GM11168 (cell line): Measurements from ENCODE around the gene GNAL.
"Not testable (repeated sequence)": the region's sequence is repeated elsewhere in the genome, so short reads cannot be mapped to it uniquely, and the experiment has no call there.

Experiments
- in situ Hi-C: fragments of 300-500 bp; cut with MboI; formaldehyde crosslinking; loops from one replicate; pipeline ENCODE4 v1.12.0; 2022; ENCODE audit warnings: low sequenced_read_pairs; ENCODE audit not compliant: unreplicated experiment

The GNAL gene

DNA sequence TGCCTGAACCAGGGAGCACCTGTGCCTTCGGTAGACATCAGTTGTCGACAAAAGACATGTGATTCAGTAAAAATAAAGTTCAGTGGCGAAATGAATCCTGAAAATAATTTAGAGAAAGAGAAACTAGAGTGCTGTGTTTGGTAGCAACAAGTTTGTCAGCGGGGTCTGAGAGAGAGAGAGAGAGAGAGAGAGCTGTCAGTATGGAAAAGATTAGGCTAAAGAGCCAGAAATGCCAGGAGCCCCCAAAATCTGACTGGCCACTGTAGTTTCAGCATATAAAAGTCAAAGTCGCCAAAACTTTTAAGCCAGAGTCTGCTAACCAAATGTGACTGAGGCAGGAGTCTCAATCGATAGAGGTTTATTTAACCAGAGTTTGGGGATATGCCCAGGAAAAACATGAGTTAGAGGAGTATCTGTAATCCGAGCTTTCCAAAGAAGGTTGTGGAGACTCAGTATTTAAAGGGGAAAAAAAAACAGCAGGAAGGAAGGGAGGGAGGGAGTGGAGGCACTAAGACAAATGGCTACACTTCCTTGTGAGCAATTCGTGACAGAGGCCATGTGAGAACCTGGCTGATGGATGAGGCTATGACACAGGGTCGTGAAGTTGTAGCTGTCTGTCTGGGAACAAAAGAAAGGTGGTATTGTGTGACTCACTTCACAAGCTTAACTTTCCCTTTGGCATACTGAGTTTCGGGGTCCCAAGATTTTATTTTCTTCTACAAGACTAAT lies 20.5 kb upstream of the GNAL start:
- in situ Hi-C loops = no loop called here

DNA sequence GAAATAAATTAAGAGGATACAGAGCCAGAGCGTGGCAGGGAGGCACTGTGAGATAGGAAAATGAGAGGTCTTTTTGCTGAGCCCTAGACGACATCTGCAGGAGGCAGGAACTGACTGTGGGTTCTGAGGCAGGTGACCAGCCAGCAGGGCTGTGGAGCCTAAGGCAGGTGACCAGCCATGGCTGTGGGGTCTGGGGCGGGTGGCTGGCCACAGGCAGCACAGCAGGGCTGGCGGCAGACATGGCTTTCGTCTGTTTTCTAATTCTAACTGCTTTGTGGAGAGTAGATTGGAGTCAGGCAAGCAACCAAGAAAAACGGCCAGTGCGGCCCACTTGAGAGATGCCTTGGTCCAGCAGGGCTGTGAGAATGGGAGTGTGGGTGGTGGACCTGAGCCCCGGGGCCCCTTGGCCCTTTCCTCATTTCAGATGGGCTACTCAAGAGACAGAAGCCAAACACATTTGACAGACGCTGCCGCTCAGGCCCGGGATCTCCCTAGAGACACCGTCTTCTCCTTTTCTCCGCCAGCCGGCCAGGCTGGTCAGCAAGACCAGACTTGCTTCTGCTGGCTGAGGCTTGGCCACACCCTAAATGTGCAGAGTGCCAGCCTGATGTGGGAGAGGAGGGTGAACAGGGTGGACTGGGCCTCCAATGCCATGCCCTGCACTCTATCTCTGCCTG lies 19.7 kb upstream of the GNAL start:
- in situ Hi-C loops = no loop called here

DNA sequence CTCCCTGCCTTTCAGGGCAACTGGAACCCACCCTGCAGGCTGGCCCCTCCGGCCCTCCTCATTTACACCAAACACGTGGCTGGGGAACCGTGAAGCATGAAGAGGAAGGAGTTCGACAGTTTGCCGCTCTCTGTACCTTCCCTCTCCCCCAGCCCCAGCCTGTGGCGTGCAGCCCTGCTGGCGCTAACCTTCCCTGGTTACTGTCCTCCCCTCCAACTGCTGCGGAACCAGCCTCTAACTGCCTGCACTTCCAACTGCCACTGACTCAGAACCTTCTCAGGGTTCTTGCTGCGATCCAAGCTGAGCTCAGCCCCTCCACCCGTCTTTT lies 19.2 kb upstream of the GNAL start:
- in situ Hi-C loops = no loop called here

DNA sequence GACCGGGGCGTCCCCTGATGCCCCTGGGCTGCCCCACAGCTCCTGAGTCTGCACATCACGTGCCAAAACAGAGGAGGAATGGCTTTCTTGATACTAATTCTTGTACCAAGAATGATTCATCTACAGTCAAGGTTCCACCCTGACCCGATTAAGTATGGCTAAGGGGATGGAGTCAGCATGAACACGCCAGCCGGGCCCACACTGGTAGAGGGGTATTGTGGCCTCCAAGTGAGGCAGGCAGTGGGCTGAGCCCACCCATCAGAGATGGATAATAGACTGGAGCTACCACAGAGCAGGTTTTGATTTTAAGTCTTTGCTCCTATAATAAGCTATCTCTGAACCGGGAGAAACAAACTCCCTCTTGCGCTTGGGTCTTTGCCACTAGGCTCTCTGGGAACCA lies 17.9 kb upstream of the GNAL start:
- in situ Hi-C loops = no loop called here

DNA sequence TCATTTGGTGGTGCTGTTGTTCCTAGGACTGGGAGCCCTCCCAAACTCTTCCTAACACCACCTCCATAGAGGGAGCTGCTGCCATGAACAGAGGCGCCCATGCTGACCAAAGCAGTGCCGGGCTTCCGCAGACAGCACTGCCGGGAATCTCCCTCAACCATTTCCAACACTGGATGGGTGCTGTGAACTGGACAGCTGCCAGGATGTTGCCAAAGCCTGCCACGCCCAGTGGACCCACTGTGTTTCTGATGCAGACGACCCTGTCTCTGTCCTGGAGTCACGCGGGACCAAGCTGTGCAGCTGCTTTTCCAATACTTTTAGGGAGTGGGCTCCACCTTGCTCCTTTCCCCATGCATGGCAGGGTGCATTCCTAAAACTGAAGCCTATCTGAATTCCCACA lies 16.9 kb upstream of the GNAL start:
- in situ Hi-C loops = no loop called here

DNA sequence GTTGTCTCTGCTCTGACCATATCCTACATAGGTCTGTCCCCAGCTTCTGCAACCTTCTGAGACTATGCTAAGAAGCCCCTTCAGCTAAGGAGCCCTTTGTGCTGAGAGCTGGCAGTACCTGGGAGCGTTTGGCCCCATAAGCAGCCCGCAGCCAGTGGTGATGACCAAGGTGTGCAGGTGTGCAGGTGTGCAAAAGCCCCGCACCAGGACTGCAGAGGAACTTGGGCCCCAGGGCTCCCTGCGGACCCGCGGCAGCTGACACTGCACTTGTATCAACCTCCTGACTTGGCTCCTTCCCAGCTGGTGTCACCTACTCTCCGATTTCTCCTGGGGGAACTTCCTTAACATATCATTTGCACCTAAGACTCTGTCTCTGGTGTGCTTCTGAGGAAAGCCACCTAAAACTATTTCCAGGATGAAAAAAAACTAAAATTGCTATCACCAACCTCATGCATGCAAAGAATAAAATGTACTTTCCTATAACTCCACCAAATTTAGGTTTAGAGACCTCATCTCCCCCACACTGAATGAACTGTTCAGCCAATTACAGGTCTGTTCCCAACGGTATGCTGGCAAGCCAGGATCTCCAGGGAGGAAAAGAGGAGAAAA lies 16.1 kb upstream of the GNAL start:
- in situ Hi-C loops = no loop called here

DNA sequence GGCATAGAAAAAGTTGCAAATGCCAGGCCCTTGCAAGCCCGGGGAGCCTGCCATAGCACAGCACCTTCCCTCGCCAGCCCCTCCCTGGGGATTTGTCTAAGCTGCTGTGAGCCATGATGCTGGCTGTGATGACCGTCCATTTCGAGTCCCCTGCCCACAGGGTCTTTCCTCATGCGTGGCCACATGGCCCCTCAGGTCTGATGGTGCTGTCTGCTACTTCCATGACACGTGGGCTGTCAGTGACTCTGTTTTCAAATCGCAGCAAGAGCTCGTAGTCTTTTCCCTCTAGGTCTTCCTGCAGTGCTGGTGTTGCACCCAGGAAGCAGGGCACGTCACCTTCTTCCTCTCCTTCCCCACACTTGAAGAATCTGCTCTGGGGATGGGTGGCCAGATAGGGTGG lies 15.5 kb upstream of the GNAL start:
- in situ Hi-C loops = no loop called here

DNA sequence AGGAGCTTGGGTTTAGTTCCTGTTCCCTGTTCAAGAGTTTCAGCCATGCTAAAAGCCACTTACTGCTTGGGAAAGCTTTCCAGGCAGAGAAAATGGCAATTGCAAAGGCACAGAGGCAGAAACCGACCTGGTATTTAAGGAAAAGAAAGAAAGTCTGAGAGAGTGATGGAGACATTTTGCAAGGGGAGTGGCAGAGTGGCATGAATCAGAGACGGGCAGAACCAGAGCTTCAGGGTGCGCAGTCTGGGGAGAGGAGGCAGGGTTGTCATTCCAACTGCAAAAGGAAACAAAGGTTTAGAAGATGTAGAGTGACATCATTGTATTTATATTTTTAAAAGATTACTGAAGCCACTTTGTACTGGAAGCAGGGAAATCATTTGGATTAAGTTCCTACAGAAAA lies 14.9 kb upstream of the GNAL start:
- in situ Hi-C loops = no loop called here

DNA sequence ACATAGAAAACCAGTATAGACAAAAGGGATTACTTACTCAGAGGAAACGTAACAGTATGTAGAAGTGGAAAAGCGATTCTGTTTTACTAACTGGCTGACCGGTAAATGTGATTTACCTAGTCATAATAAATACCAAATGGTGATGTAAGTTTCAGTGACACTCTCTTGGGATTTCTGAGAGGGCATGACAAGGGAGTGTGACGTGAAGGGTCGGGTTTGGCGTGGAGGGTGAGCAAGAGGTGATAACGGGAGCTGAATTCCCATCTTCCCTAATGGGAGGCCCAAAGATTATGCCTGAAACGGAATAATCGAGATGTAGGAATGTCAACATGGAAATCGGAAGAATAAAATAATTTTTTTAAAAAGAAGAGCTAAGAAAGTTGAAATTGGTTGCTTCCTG lies 12.7 kb upstream of the GNAL start:
- in situ Hi-C loops = no loop called here

DNA sequence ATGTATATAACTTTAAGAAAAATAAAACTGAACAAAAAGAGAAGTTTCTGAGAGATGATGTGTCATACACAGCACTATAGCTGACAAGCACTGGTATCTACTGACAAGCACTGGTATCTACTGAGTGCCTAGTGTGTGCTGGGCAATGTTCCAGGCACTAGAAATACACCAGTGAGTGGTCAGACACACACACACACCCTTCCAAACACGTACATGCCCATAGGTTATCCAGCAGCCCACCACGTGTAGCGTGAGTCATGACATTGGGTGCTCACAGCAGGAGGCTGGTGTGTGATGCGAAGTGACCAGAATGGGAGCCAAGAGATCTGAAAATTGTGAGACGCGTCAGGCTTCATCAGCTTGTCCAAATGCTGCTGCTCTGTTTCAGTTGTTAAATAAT lies 12.2 kb upstream of the GNAL start:
- in situ Hi-C loops = no loop called here

DNA sequence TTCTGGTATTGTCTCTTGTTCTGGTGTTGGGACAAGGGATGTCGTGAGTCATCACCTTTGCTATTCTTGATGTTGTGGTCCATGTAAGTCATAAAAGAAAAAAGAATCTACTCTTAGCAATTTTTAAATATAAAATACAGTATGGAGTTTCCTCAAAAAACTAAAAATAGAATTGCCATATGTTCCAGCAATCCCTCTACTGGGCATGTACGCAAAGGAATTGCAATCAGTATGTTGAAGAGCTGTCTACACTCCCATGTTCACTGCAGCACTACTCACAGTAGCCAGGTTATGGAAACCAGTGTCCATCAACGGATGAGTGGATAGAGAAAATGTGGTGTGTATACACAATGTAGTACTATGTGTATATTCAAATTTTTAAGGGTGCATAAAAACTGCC lies 10.9 kb upstream of the GNAL start:
- in situ Hi-C loops = no loop called here

DNA sequence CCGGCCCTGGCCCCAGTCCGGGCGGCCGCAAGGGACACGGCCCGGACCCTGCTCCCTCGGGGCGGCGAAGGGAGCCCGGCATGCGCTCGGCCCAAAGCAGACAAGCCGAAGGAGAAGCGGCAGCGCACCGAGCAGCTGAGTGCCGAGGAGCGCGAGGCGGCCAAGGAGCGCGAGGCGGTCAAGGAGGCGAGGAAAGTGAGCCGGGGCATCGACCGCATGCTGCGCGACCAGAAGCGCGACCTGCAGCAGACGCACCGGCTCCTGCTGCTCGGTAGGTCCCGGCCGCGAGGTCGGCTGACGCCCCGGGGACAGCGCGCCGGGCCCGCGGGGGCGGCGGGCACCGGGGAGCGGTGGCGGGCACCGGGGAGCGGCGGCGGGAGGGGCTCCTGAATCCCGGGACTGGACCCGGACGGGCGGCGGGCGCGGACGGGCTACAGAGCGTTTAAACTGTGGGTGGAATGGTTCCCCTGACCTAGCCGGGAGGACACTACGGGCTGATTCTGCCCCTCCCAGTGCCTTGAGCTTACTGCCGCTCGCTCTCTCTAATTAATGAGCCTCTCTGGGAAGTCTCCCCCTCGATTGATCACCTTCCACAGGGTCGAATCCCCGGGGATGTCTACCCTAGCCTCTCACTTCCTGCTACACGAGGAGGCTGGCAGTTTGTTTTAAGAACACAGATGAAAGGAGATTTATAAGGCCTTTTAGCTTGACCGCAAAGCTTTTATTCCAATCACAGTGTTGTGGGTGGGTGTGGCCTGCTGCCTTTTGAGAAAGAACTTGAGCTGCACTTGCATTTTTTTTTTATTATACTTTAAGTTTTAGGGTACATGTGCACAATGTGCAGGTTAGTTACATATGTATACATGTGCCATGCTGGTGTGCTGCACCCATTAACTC lies 853 bp downstream of the GNAL start:
- in situ Hi-C loops = no loop called here

DNA sequence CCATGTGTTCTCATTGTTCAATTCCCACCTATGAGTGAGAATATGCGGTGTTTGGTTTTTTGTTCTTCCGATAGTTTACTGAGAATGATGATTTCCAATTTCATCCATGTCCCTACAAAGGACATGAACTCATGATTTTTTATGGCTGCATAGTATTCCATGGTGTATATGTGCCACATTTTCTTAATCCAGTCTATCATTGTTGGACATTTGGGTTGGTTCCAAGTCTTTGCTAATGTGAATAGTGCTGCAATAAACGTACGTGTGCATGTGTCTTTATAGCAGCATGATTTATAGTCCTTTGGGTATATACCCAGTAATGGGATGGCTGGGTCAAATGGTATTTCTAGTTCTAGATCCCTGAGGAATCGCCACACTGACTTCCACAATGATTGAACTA lies 1.6 kb downstream of the GNAL start:
- in situ Hi-C loops = not testable (repeated sequence)

DNA sequence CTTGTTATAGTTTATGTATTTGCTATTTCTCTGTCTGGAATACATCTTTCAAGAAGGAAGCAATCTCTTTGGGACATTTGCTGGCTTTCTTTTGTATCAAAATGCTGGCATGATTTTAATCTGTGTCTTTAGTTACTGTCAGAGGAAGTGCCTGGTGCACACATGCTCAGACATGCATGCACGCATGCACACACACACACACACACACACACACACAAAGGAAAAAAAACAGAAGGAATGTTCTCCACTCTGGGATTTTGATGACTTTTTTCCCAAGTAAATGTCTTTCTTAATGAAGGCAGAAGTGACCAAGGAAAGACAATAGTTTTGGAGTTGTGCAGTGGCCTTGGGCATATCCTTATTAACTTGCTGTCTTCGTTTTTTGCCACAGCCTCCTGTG lies 6.7 kb downstream of the GNAL start:
- in situ Hi-C loops = no loop called here

DNA sequence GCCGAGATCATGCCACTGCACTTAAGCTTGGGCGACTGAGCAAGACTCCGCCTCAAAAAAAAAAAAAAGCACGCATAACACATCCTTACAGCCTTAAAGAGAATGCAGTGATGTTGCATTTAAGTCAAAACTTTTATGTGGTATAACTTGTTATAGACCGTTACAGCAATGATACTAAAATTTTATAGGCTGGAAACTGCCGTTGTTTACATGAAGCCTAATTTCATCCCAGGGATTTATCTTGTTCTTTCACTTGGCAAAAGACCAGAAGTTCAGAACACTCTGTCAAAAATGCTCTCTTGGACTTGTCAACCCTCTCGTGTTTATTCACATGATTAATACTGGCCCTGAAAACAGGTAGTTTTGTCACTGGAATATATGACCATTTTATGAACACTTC lies 7.4 kb downstream of the GNAL start:
- in situ Hi-C loops = no loop called here

DNA sequence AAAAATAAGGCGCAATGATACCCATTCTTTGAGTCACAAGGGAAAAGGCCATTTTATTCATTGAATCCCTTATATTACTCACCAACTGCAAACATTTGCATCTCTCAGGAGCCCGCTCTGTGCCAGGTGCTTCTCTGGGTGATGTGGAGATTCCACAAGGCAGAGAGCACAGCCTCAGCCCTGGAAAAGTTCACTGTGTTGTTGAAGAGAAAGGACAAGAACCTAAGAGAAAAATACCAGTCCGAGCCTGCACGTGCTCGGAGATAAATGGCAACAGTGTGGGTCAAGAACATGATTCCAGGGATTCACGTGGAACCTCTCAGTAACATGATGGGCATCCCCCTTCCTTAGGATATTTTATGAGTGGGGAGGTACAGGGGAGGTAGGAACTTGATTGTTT lies 11.8 kb downstream of the GNAL start:
- in situ Hi-C loops = no loop called here

DNA sequence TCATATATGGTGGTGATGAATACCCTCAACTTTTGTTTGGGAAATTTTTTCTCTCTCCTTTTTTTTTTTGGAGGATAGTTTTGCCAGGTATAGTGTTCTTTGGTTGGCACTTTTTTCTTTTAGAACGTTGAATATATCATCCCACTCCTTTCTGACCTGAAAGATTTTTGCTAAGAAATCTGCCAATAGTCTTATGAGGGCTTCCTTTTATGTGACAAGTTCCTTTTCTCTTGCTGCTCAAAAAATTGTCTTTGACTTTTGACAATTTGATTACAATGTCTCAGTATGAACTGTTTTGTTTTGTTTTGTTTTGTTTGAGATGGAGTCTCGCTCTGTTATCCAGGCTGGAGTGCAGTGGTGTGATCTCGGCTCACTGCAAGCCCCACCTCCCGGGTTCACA lies 21.5 kb downstream of the GNAL start:
- in situ Hi-C loops = no loop called here

DNA sequence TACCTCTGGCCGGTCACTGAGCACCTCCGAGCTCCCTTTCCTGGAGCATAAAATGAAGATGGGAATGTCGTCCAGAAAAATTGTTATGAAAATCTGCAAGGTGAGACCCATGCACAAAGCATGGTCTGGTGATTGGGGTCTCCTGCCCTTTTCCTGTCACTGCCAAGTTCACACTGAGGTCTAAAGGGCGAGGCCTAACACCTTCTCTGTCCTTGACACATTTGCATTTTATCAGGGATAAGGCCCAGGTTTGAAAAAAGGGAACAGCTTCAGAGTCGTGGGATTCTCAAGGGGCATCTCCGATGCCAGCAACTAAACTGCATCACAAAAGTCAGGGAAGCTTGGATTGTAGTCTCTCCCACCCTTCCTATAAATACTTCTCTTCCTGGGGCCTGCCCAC lies 24.7 kb downstream of the GNAL start:
- in situ Hi-C loops = no loop called here

DNA sequence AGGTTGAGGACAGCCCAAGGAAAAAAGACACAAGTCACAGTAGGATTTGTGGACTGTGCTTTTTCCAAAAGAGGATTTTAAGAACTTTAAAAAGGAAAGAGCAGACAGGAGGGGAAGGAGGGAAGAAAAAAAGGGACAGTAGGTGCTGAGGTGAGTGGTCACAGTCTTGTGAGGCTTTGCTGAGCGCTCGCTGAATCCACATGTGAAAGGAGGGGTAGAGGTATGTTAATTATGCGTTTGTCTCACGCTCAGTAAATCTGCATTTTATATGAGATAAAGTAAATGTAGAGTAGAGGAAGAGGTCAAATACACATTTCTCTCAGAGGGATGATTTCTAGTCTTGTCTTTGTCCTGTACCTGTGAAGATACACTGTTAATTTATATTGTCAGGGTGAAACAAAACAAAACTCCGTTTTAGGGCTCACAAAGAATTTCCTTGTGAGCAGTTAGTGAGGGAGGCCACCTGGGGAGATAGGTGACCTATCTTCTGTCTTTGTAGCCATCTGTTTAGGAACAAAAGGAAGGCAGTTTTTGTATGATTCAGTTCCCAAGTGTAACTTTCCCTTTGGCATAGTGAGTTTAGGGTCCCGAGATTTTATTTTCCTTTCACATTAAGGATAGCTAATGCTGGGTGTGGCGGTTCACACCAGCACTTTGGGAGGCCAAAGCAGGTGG lies 25.3 kb downstream of the GNAL start:
- in situ Hi-C loops = no loop called here

DNA sequence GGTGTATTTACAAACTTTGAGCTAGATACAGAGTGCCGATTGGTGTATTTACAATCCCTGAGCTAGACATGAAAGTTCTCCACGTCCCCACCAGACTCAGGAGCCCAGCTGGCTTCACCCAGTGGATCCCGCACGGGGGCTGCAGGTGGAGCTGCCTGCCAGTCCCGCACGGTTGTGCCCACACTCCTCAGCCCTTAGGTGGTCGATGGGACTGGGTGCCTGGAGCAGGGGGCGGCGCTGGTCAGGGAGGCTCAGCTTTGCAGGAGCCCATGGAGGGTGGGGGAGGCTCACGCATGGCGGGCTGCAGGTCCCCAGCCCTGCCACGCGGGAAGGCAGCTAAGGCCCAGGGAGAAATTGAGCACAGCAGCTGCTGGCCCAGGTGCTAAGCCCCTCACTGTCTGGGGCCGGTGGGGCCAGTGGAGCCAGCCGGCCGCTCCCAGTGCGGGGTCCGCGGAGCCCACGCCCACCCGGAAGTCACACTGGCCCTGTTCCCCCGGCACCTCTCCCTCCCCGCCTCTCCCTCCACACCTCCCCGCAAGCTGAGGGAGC lies 27.8 kb downstream of the GNAL start:
- in situ Hi-C loops = not testable (repeated sequence)
